T1000 (cell line): ENCODE measurements around the gene KBTBD13.
A peak's percentile ranks its signal among the peaks of the same experiment; 100 is the strongest.

Source experiments
- DNase-seq: peaks from one replicate; lab custom pipeline; 2025; ENCODE audit warnings: mixed read lengths; lab: John Stamatoyannopoulos, UW

Gene KBTBD13

GRCh38 chr15:65051266-65051665 is 25.3 kb upstream of the KBTBD13 start:
- no peak for DNase-seq

- no peak for DNase-seq
Observed at GRCh38 chr15:65052956-65053355, 23.6 kb upstream of the KBTBD13 start.

GRCh38 chr15:65054333-65055200 is 22.0 kb upstream of the KBTBD13 start:
- DNase-seq = peak; percentile 16

- DNase-seq = no peak
Observed at GRCh38 chr15:65055201-65055870, 21.2 kb upstream of the KBTBD13 start.

- no peak for DNase-seq
Observed at GRCh38 chr15:65056106-65056505, 20.4 kb upstream of the KBTBD13 start.

GRCh38 chr15:65056868-65057548 is 19.5 kb upstream of the KBTBD13 start:
- DNase-seq = no peak

- DNase-seq = no peak
Observed at GRCh38 chr15:65057549-65057940, 19.0 kb upstream of the KBTBD13 start.

- DNase-seq = no peak
Observed at GRCh38 chr15:65058394-65059368, 17.9 kb upstream of the KBTBD13 start.

- DNase-seq = no peak
Observed at GRCh38 chr15:65059369-65059750, 17.2 kb upstream of the KBTBD13 start.

GRCh38 chr15:65059931-65060596 is 16.5 kb upstream of the KBTBD13 start:
- DNase-seq = no peak

GRCh38 chr15:65060641-65061397 is 15.7 kb upstream of the KBTBD13 start:
- DNase-seq = no peak

GRCh38 chr15:65062061-65062460 is 14.5 kb upstream of the KBTBD13 start:
- DNase-seq = no peak

GRCh38 chr15:65062726-65063125 is 13.8 kb upstream of the KBTBD13 start:
- DNase-seq = no peak

GRCh38 chr15:65066001-65066634 is 10.4 kb upstream of the KBTBD13 start:
- DNase-seq = no peak

GRCh38 chr15:65066635-65067316 is 9.8 kb upstream of the KBTBD13 start:
- DNase-seq = no peak

- no peak for DNase-seq
Observed at GRCh38 chr15:65067317-65067644, 9.3 kb upstream of the KBTBD13 start.

- DNase-seq = no peak
Observed at GRCh38 chr15:65067645-65068402, 8.7 kb upstream of the KBTBD13 start, which contains the start of gene RASL12. Gene RASL12, minus strand, starts transcription at chr15:65067991. Its CDS starts 156 bp downstream, at chr15:65067835.

GRCh38 chr15:65068403-65068788 is 8.2 kb upstream of the KBTBD13 start:
- DNase-seq = no peak

- no peak for DNase-seq
Observed at GRCh38 chr15:65069179-65069578, 7.4 kb upstream of the KBTBD13 start.
